VCaP (cell line): ENCODE measurements around the gene NUAK1.

Experiments used
- H3K27ac ChIP-seq: fragments of 450-650 bp; 2 replicates; pipeline ENCODE4 v1.5.1; 2017
- CTCF ChIP-seq: fragments of 450-650 bp; conservative IDR thresholded peaks from 2 replicates; pipeline ENCODE4 v1.5.1; 2017; ENCODE audit warnings: mild to moderate bottlenecking, moderate library complexity

Gene NUAK1

DNA sequence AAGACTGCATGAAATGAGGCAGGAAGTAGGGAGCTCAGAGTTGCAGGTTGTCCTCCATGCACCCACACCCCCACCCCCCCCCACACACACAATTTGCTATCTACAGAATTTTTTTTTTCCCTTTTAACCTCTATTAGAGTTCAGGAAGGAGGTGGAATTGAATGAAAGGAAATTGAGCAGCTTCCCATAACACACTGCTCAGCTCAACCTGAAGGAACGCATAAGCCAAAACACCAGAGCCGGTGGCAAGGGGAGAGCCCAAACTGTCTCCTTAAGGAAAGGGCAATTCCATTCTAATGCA, 74.1 kb downstream of the NUAK1 start:
- no peak for TF ChIP-seq CTCF
- no peak overlapping the region for H3K27ac ChIP-seq

GRCh38 chr12:106063826-106064720, 74.7 kb downstream of the NUAK1 start:
- TF ChIP-seq CTCF = no peak

GRCh38 chr12:106062693-106063092, 76.1 kb downstream of the NUAK1 start:
- TF ChIP-seq CTCF = no peak
- no peak overlapping the region for H3K27ac ChIP-seq

More at GRCh38 chr12:106063826-106064720, 74.7 kb downstream of the NUAK1 start:
- H3K27ac ChIP-seq = no peak overlapping the region

DNA sequence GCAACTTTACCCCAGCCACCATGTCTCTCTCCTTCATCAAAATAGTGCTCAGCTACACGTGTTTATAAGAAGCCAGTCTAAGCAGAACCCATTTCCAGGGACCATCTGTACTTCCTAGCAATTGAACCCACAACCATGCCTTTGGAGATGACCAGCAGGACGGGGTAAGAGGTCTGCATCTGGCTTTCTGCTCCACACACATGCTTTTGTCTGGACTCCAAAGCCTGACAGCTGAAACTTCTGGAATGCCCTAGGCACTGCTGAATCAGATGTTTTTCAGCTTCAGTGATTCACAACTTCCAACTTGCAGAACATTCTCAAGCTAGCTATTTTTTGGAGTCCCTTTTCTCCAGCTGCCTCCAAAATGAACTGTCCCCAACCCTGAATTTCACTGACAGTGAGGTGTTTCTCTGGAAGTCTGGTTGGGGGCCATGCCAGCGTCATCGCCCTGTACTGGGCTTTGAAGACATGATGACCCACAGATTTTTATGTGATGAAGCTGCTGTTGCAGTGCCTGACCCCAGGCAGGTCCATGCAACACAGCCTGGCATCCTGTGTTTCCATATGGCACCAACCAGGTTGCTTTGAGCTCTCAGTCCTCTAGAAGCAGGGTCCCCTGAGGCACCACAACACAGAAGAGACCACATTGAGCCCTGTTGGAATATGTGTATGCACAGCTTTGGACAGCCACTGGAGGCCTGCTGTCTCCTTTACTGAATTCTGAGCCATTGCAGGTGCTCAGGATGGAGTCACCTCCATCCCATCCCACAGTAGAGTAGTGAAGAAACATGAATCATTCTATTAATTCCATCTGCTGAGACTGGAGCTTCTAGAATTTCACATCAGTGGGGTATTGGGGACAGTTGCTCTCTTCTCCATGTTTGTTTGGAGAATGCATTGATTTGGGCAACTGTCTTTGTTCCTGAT, 80.2 kb downstream of the NUAK1 start:
- no peak overlapping the region for H3K27ac ChIP-seq
- TF ChIP-seq CTCF = no peak

DNA sequence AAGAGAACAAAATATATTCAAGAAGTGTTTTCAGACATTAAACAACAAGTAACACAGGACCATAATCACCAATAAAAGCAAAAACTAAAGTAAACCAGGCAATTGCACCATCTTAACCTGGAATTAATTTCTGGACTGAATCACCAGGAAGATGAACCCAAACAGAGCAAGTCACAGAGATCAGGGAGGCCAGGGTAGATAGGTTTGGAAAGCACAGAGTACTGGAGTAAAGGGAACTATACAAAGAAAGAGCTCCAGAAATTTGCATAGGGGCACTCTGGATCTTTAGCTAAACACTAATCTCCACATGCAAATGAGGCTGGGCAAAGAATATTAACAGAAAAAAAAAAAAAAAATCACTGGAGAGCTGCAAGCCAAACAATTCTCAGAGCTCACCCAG, 84.7 kb downstream of the NUAK1 start:
- no peak for TF ChIP-seq CTCF
- H3K27ac ChIP-seq = no peak overlapping the region

DNA sequence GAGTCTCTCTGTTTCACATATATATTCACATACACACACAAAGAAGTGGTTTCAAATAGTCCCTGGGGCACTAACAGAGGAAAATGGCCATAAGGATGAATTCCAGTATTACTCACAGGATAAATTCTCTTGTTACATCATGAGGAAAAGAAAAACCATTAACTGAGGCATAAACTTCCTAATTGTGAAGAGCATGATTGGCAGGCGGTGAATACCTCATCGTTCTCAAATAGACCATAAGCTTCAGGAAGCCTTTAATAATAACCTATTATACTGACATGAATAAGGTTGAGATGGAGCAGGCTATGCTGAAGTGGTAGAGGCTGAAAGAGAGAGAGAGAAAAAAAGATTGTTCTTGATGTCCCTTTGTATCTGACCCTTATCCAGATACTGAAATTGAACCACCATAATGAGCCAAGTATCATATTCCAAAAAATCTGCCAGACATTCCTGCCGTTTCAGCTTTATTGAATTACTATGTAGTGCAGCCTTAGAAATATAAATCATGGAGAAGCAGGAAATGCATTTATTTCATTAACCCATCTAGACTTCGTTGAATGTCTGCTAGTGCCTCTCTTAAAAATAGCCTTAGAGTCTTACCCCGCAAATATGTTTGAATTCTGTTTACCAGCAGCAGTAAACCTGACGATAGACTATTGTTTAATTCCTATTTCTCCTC, 86.8 kb downstream of the NUAK1 start:
- no peak overlapping the region for H3K27ac ChIP-seq
- no peak for TF ChIP-seq CTCF

DNA sequence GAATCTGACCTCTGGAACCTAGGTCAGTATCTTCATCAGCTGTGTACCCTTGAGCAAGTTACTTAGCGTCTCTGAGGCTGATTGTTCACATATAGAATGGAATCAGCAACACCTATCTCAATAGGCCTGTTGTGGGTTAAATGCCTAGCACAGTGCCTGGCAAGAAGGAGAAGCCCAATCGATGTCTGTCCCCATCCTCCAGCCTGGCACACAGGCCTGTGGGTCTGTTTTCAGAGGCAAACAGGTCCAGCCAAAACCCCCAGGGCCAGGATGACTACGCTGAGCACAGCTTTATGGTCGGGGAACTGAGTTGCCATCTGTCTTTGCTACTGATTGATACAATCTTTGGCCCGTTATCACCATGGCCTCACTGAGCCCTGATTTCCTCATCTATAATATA, 89.2 kb downstream of the NUAK1 start:
- H3K27ac ChIP-seq = no peak overlapping the region
- no peak for TF ChIP-seq CTCF
